ES-I3 (cell line): ENCODE measurements around the gene OARD1.

Experiments used
- H3K36me3 ChIP-seq: 2 replicates; pipeline ENCODE4 v1.6.1; 2013; ENCODE audit warnings: mild to moderate bottlenecking, low read length, control low read depth, moderate library complexity; ENCODE audit not compliant: insufficient read depth
- H3K4me1 ChIP-seq: 2 replicates; pipeline ENCODE4 v1.6.1; 2013; ENCODE audit warnings: mild to moderate bottlenecking, control low read depth, low read length; ENCODE audit not compliant: insufficient read depth
- H3K9ac ChIP-seq: 2 replicates; pipeline ENCODE4 v1.6.1; 2013; ENCODE audit warnings: low read depth, mild to moderate bottlenecking, low read length, moderate library complexity
- H3K9me3 ChIP-seq: 2 replicates; pipeline ENCODE4 v1.6.1; 2013; ENCODE audit warnings: mild to moderate bottlenecking, low read length, moderate library complexity; ENCODE audit not compliant: control insufficient read depth, insufficient read depth

Gene OARD1

GRCh38 chr6:41047745-41048732, 24.1 kb downstream of the OARD1 start:
- H3K36me3 ChIP-seq: no peaks in the 10 kb centered on the region; the same call in 1 of the 2 replicates
- peaks cover 14% of the 10 kb centered on the region; the same call in 1 of the 2 replicates for H3K4me1 ChIP-seq
- H3K9me3 ChIP-seq: no peaks in the 10 kb centered on the region
- no peak overlapping the region for H3K9ac ChIP-seq

GRCh38 chr6:41047306-41047705, 24.9 kb downstream of the OARD1 start:
- Histone ChIP-seq H3K36me3 (no peaks in the 10 kb centered on the region; the same call in 1 of the 2 replicates), H3K9me3 (no peaks in the 10 kb centered on the region), H3K9ac (no peak overlapping the region), H3K4me1 (peaks cover 9% of the 10 kb centered on the region; the same call in 1 of the 2 replicates)

DNA sequence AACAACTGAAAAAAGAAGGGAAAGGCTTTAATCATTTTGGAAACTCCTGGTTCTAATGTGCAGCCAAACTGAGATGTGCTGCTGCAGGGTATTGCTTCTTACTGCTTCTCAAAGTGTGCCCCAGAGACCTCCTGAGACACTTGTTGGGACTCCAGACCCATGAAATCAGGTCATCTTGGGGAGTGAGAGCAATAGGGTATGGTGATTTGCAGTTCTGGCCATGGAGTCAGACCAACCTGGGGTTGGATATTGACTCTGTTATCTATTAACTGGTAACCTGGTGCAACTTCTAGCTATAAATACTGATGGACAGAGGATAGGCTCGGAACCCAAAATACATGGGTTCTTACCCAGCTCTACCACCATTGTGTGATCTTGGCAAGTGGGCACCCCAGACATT, 26.1 kb downstream of the OARD1 start:
- no peaks in the 10 kb centered on the region; the same call in 1 of the 2 replicates for H3K36me3 ChIP-seq
- no peak overlapping the region for H3K9ac ChIP-seq
- H3K9me3 ChIP-seq: no peaks in the 10 kb centered on the region
- H3K4me1 ChIP-seq: peaks cover 8% of the 10 kb centered on the region; the same call in 1 of the 2 replicates

DNA sequence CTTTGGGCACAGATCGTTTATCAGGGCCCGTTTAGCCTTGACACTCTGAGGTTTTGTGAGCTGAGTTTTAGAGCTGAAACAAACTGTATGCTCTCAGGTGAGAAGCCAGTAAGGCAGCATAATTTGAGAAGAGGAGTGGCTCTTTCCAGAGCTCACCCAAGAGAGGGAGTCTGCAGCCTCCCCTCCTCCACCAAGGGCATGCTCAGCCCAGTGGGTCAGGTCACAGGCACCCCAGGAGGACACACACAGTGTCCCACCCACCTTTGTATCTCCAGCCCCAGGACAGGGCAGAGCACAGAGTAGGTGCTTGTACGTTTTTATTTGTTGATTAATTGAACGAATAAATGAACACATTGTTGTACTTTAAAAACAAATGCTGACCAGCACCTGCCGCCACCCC, 26.5 kb downstream of the OARD1 start:
- H3K9ac ChIP-seq: no peak overlapping the region
- no peaks in the 10 kb centered on the region; the same call in 1 of the 2 replicates for H3K36me3 ChIP-seq
- no peaks in the 10 kb centered on the region for H3K9me3 ChIP-seq
- peaks cover 12% of the 10 kb centered on the region; the same call in 1 of the 2 replicates for H3K4me1 ChIP-seq

- Histone ChIP-seq H3K9me3 (no peaks in the 10 kb centered on the region), H3K36me3 (no peaks in the 10 kb centered on the region), H3K9ac (no peak overlapping the region), H3K4me1 (peaks cover 23% of the 10 kb centered on the region; the same call in 1 of the 2 replicates)
Measured at GRCh38 chr6:41043151-41043550, 29.0 kb downstream of the OARD1 start.

DNA sequence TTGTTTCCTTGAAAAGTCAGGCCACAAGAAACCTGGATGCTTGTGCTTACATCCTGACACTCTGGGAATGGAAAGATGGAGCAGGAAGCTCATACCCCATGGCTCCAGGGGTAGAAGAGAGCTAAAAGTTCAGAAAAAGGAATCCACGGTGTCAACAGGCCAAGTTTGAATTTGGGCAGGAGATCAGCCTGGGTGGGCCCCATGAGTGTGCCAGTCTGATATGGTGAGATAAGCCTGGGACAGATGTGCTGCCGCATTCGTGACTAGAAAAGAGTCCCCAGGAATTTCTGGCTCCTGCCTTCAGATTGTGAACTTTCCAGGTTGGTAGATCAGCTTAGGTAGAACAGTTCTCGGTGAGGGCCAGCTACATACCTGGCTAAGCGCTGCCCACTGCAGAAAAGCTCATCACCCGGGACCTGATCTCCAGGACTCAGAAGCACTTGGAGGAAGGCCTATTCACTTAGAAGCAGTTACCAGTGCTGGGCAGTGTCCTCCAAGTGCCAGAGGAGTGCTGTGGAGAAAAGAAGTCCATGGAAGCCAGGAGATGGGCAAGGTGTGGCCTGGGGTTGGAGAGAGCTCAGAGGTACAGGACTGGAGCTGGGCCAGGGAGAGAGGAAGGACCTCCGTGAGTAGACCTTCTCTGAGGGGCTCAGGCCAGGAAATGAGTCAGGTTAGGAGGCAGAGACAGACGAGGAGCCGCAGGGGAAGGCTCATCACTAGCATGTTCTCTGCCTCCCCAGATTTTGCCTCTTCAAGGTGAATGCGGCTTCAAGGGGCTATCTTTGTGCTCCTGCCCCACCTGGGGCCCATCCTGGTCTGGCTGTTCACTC, 29.7 kb downstream of the OARD1 start, which contains the start of gene TSPO2:
TSPO2 (plus strand) TSS at position 242 of the 830 bp plus-strand sequence; CDS start at position 761, 519 bp downstream.
- Histone ChIP-seq H3K9ac (no peak within 1 kb of the TSS), H3K36me3 (no peaks in the 10 kb centered on the region), H3K9me3 (no peaks in the 10 kb centered on the region), H3K4me1 (peaks cover 23% of the 10 kb centered on the region; the same call in 1 of the 2 replicates)

- Histone ChIP-seq H3K4me1 (peaks cover 23% of the 10 kb centered on the region; the same call in 1 of the 2 replicates), H3K9ac (no peak overlapping the region), H3K9me3 (no peaks in the 10 kb centered on the region), H3K36me3 (no peaks in the 10 kb centered on the region)
Measured at GRCh38 chr6:41040940-41041536, 31.1 kb downstream of the OARD1 start.

GRCh38 chr6:41040101-41040939, 31.8 kb downstream of the OARD1 start:
- Histone ChIP-seq H3K9ac (no peak overlapping the region), H3K4me1 (peaks cover 23% of the 10 kb centered on the region; the same call in 1 of the 2 replicates), H3K9me3 (no peaks in the 10 kb centered on the region), H3K36me3 (no peaks in the 10 kb centered on the region)

DNA sequence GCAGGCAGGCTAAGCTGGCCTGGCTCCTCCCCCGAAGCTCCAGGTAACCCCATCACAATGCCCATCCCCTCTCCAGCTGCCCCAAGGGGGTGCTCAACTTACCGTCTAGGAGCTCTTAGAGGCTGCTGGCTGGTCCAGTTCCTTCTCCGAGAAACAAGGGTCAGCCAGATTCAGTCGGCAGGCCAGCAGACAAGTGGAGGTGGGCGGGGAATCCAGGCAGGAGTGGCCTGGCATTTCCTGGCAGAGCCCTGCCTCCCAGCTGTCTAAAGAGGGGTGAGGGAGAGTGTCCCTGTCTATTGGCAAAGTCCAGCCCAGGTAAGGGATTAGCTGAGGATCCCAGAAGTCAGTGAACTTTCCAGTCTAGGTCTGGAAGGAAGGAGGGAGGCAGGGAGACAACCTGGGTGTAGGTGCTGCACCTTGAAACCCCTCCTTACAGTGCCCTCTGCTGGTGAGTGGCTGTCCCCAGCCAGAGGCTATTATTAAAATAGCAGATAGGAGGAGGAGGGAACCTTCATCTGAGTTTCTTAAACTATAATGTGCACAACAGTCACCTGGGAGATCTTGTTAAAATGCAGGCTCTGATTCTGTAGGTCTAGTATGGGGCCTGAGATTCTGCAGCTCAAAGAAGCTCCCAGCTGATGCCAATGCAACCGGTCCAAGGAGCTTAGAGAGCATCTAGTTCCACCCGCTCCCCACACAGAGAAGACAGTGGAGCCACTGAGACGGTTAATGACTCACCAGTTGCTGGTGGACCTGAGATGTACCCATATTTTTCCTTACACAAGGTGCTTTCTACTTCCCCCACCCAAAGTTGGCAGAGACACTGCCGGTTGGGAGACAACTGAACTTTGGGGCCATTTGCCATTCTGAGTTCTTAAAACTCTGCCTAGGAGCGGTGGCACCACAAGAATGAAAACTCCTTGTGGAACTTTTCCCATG, 32.8 kb downstream of the OARD1 start, which contains the start of gene UNC5CL:
UNC5CL (minus strand) TSS at position 162 of the 939 bp plus-strand sequence. CDS start 4,147 bp downstream, outside the sequence.
- H3K36me3 ChIP-seq: no peaks in the 10 kb centered on the region; the same call in 1 of the 2 replicates
- H3K4me1 ChIP-seq: peaks cover 23% of the 10 kb centered on the region; the same call in 1 of the 2 replicates
- H3K9me3 ChIP-seq: no peaks in the 10 kb centered on the region
- no peak within 1 kb of the TSS for H3K9ac ChIP-seq

DNA sequence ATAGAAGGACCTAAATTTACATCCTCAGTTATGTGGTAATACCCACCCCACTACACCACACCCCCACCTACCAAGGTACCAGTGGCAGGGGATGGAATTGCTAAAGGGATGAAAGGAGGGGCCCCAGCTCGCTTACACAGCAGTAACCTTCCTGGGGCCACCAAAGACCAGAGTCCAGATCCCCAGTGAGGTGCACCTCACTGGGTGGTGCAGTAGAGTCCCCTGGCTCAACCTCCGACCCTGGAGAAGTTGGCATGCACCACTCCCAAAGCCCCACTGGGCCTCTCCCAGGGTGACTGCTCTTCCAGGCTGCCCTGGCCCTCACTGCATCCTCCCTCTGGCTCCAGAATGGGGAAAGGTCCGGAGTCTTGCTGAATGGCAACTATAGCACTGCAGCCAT, 34.0 kb downstream of the OARD1 start:
- no peaks in the 10 kb centered on the region; the same call in 1 of the 2 replicates for H3K36me3 ChIP-seq
- no peak overlapping the region for H3K9ac ChIP-seq
- peaks cover 23% of the 10 kb centered on the region; the same call in 1 of the 2 replicates for H3K4me1 ChIP-seq
- no peaks in the 10 kb centered on the region for H3K9me3 ChIP-seq

DNA sequence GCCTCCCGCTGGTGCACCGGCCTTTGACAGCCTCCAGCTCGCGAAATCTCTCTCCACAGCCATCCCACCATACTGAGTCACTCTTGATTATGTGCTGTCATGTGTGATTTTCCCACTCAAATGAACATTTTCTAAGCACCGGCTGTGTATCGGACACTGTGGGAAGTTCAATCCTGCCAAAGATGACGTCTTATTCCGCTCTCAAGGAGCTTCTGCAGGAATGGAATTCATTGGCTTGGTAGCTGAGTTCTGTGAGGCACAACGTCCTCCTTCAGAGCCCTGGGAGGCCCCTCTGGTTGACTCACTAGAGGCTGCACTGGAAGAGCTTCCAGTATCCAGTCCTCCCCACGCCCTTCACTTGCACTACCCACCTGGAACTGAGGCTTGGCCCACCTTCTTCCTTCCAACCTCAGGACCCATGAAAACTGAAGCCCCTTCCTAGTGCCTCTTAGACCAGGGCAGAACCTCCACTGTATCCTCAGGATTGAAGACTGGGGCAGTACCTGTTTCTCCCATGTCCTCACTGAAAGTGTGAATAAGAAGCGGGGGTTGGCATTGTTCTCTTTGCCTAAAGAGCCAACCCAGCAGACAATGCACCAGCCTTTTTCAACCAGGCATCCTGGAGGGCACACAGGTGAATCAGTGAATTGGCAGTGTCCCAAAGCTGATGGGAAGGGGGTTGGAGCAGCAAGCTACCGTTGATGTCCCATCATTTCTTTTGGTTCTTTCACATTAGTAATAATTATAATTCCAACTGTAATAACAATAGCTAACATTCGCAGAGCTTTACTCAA, 34.9 kb downstream of the OARD1 start:
- H3K9ac ChIP-seq: no peak overlapping the region
- no peaks in the 10 kb centered on the region for H3K9me3 ChIP-seq
- H3K36me3 ChIP-seq: no peaks in the 10 kb centered on the region; the same call in 1 of the 2 replicates
- H3K4me1 ChIP-seq: peaks cover 23% of the 10 kb centered on the region; the same call in 1 of the 2 replicates
